NCI-H2107 treated with DMSO at 0.1 percent for 48 hours (cell line): ENCODE data around the gene NARS2.
A peak's percentile ranks its signal among the peaks of the same experiment; 100 is the strongest.

Experiments used
- DNase-seq: peaks from one replicate; lab custom pipeline; 2025; ENCODE audit not compliant: unreplicated experiment; lab: John Stamatoyannopoulos, UW

The NARS2 gene

DNA sequence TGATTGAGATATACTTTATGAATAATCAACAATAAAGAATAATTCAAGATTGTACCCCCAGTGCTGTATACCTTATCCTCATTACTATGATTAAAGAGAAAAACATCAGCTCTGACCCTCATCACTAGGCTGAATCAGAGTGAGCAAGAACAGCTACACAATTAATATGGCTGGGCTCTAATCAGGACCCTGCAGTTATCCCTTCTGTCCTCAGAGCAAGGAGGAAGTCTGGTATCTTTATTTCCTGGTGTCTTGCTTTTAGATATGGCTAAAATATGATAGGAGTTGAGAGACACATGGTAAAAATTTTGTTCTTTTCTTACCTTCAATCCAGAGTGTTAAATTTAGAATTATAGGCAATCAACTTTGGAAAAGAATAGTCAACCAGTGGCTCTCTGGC lies 128.5 kb downstream of the NARS2 start:
- no peak for DNase-seq

DNA sequence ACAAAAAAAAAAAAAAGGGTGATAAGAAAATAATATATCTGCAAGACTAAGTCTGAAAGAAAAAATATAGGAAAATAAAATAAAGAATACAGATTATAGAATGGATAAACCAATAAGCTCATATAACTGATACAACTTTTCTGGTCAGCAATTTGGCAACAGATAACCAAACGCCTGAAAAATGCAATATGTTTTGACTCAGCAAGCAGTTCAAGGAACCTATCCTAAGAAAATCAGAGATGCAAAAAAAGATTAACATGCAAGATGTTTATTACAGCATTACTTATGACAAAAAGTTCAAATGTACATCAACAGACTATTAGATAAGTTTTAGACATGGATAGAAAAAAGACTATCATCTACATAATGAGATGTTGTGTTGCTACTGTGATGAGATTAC lies 129.9 kb downstream of the NARS2 start:
- DNase-seq: no peak

DNA sequence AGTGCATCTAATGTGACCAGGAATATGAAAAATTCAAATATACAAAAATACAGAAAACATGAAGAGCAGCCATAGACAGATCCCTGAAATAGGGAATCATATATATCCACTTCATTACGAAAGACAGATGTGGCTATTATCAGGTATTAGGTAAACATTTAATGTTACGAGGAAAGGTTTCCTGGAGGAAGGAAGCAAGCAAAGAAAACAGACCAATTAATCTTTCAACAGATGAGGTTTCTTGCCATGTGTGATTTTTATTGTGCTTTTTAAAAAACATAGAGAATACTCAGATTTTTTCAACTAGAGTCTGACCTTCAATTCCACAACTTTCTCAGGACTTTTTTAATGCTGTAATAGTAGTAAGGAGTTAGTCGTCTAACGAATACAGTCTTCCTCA lies 132.7 kb downstream of the NARS2 start:
- DNase-seq: no peak

DNA sequence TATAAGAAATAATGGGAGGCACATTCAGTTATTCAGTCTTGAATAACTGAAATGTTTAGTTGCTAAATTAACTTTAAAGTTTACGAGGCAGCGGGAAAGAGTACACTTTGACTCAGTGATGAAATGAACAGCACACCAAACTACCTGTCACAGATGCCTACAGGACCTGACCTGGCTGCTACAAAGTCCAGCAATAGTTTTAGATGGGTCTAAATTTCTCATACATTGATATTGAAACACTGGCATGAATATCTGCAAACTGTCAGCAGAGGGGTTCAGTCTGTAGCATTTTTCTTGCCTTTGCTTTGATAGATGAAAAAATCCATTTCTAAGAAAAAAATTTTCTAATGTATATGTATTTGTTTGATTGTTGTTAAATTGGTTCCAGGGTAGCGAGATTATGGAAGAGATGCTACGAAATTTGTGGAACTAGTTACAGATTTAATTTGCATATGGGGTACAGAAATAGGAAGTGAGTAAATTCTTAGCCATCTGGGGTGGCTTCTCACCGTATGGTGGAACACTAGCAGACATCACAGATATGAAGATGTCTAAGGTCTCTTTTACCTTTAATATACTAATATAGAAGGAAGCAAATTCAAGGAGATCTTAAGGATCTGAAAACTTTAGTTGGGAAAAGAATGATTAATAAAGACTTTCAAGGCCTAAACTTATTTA lies 136.2 kb downstream of the NARS2 start:
- no peak for DNase-seq

- DNase-seq: no peak
Measured at GRCh38 chr11:78432956-78433355, 141.7 kb downstream of the NARS2 start.

DNA sequence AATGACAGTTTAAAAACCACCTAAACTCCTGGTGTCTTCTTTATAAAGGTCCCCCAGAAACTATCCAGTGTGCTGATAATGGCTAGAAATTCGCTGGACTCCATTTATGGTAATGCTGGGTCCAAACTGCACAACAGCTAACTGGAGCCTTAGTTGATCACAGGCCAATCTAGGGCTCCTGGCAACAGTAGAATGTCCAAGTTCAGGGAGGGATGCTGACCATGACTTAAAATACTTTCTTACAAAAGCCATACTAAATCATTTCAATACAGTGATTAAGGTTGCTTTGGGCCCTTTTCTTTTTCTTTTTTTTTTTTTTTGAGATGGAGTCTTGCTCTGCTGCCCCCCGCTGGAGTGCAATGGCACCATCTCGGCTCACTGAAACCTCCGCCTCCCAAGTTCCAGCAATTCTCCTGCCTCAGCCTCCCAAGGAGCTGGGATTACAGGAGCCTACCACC lies 142.6 kb downstream of the NARS2 start:
- no peak for DNase-seq

DNA sequence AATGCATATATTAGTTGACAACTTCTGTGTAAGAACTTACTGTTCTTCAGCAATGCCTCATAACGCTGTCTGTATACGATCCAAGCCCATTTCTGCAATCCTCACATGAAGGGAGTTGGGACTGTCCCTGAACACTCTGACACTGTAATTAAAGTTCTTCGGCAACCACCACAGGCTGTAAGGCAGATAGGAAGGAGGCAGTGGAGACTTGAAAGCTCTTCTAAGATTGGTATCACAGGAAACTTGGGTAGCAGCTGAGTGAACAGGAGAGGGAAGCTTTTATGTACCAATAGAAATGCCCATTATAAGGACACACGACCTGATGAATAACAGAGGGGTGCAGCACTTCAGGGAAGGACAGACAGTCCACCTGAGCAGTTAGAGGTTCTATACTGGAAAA lies 145.0 kb downstream of the NARS2 start:
- no peak for DNase-seq

DNA sequence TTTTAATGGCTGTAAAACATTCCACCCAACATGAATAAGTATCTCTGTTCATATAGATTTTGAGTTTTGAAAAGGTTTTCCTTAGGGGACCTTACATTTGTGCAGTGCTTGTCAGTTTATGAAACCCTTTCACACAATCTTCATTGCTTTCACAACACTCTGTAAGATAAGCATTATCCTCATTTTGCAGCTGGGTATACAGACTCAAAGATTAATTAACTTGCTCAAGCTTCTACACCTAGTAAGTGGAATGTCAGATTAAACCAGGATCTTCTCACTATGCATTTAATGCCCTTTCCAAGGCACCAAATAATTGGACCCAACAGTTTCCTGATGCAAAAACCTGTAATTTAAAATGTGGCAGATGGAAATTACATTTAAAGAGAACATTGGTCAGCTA lies 145.5 kb downstream of the NARS2 start:
- no peak for DNase-seq

DNA sequence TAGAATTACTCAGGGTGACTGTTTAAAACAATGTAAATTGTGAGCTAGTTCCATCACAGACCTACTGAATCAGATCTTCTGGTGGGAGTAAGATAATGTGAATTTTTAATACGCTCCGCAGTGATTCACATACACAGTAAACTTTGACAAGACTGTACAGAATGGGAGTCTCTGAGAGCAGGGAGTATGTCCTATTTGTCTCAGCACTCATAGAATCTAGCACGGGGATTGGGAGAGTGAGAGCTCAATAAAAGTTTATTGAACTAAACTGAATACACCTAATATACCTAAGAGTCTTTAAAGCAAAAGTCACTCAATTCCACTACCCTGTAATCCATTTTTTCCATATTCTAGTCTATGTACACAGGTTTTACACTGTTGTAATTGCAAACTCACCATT lies 145.9 kb downstream of the NARS2 start:
- no peak for DNase-seq

- DNase-seq: no peak
Measured at GRCh38 chr11:78428266-78428636, 146.4 kb downstream of the NARS2 start.

- no peak for DNase-seq
Measured at GRCh38 chr11:78427615-78428265, 146.9 kb downstream of the NARS2 start.

- no peak for DNase-seq
Measured at GRCh38 chr11:78426845-78427244, 147.8 kb downstream of the NARS2 start.

- no peak for DNase-seq
Measured at GRCh38 chr11:78425399-78426070, 149.1 kb downstream of the NARS2 start.

DNA sequence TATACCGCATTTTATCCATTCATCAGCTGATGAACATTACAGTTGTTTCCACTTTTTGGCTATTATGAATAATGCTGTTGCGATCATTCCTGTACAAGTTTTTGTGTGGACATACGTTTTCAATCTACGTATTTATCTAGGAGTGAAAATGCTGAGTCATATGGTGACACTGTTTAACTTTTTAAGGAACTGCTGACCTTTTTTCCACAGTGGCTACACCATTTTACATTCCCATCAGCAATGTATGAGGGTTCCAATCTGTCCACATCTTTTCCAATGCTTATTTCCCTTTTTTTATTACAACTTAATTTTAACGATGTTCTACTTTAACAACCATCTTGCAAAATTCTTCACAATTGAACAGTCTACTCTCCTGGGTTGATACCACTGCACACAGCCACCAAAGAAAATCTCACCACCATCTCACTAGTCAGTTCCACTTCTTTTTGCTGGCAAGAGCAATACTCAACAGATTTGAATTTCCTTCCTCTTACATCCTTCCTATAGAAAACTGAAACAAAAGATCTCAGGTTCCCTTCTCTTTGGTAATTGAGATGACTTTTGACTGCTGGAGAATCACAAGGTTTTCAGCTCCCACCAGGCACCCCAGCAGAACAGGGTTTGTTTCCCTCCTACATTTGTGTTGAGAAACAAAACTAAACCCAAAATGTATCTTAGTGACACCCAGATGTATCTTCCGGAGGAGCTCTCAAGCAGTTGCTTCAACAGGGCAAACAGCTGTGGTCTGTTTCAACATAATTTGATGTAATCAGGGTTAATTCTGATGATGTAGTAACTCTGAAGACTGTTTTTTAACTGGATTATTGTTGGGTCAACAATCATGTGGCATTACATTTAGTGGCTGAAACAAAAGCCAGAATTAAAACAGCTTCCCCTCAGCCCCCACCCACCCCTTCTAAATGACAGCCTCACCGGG lies 150.1 kb downstream of the NARS2 start:
- no peak for DNase-seq

DNA sequence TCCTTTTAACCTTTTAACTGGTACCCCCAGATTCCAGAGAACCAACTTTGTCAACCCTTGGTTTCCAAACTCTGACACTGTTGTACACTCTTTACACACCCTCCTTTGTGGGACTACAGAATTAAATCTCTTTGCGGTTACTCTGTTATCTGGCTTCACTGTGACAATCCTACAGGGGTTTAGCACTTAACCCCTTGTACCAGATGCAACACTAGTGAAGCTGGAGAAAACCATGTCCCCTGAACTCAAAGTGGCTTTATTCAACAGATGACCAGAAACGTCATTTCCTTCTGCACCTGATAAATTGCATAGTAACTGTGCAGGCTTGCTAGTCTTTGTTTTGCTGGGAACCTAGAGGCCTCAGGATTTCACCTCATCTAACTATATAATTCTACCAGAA lies 151.4 kb downstream of the NARS2 start:
- no peak for DNase-seq

GRCh38 chr11:78420796-78421209 lies 153.9 kb downstream of the NARS2 start:
- DNase-seq: peak; percentile 66

DNA sequence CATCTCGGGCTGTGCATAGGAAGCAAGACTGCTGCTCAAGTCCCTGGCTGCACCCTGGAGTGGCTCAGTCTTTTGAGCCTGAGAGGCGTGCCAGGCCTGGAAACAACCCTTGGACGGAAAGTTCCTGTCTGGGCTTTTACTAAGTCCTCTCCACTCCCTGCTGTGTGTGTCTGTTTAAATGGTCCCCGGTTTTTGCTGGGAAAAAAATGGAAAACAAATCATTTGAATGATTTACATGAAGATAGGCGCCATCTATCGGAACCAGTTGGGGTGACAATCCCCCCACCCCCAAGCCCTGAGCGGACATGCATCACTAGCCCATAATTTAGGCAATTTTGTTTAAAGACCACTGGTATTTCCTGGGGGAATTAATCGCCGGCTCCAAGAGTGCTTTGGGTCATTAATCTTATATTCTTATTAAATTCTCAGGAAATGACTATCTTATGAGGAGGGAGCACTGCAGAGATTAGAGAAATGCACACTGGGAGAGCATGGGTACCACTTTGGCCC lies 154.4 kb downstream of the NARS2 start:
- DNase-seq: peak; percentile 36

- DNase-seq: no peak
Measured at GRCh38 chr11:78419327-78419726, 155.3 kb downstream of the NARS2 start.

DNA sequence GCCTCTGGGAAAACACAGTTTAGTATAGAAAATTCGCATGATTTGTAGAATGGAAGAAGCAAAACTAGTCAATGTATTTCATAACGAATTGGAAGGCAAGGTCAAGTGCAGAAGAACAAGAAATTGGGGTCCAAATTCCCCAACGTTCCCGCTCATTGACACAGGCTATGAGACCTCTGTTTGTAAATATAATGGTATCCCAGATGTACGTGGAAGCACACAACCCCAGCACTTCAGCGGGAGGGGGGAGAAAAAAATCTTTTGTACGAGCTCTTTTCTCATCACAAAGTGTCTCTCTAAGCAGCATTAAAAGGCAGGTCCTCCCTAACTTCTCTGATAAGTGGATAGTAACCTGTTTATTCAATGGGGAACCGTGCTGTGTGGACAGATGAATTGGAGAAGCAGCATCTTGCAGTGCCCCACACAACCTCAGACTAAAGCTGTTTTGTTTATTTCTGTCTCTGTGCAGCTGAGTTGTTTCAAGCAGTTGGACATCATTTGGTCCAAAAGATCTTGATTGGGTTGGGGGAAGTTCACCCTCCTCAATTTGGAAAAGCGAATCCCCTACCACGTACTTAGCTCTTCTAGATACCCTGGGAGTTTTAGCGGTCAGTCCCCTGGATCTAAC lies 156.0 kb downstream of the NARS2 start:
- DNase-seq: no peak

DNA sequence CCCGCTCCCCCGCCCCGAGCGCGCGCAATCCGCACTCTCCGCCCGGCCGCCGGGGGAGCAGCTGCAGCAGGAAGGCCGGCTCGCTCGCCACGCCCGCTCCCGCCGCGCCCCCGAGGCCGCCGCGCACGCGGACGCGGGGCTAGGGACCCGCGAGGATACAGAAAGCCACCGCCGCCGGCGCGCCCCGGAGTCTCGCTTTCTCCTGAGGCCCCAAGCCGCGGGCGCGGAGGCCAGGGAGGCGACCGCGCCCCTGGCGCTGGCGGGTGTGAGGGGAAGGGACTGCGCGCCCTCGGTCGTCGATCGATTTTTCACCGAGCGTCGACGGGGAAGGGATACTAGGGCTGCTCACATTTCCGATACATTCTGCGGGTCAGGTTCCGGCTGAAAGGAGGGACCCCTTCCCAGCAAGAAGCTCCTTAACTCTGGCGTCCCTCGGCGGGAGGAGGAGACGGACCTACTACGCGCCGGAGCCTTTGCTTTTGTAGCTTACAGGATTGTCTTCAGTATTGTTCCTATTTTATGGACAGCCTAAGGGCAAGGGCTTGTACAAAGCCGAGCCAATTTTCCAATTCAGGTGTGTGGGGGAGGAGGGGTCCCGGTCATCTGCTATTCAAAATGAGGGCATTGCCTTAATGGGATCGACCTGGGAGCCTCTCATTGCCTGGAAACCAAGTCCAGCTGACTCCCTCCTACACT lies 156.6 kb downstream of the NARS2 start:
- DNase-seq: peak; percentile 32
